T-helper 2 cell treated with Interferon-gamma antibody and Interleukin-4, amounts not matched to agents 5 μg/mL and 100 μg/mL, for 36 hours (primary cell): Measurements from ENCODE around the gene NAPEPLD.

ENCODE experiments used
- DNase-seq: peaks from one replicate; pipeline ENCODE4 v3.0.0; 2021; ENCODE audit warnings: low spot score
- H3K27ac Mint-ChIP-seq: one replicate; pipeline ENCODE4 v1.8.0; 2021; ENCODE audit warnings: mild to moderate bottlenecking, mixed read lengths
- H3K27me3 Mint-ChIP-seq: one replicate; pipeline ENCODE4 v1.8.0; 2021; ENCODE audit warnings: low read depth, mixed read lengths
- H3K36me3 Mint-ChIP-seq: one replicate; pipeline ENCODE4 v1.8.0; 2021; ENCODE audit warnings: low read depth, mixed read lengths
- H3K4me1 Mint-ChIP-seq: one replicate; pipeline ENCODE4 v1.8.0; 2021; ENCODE audit warnings: low read depth, mixed read lengths
- H3K4me3 Mint-ChIP-seq: one replicate; pipeline ENCODE4 v1.8.0; 2022; ENCODE audit warnings: mild to moderate bottlenecking, moderate library complexity, mixed read lengths
- H3K9me3 Mint-ChIP-seq: one replicate; pipeline ENCODE4 v1.8.0; 2021; ENCODE audit warnings: mixed read lengths

The NAPEPLD gene

GRCh38 chr7:103132995-103133688 is 15.8 kb downstream of the NAPEPLD start:
- Mint-ChIP-seq H3K36me3 (peaks cover 5% of the 10 kb centered on the region), H3K27me3 (no peaks in the 10 kb centered on the region), H3K27ac (no peak overlapping the region), H3K4me1 (peaks cover 5% of the 10 kb centered on the region), H3K9me3 (no peaks in the 10 kb centered on the region), H3K4me3 (no peak overlapping the region)
- no peak for DNase-seq

GRCh38 chr7:103130901-103131624 is 17.8 kb downstream of the NAPEPLD start:
- no peak overlapping the region for H3K27ac Mint-ChIP-seq
- no peak overlapping the region for H3K4me3 Mint-ChIP-seq
- peaks cover 11% of the 10 kb centered on the region for H3K36me3 Mint-ChIP-seq
- no peaks in the 10 kb centered on the region for H3K27me3 Mint-ChIP-seq
- no peaks in the 10 kb centered on the region for H3K9me3 Mint-ChIP-seq
- no peak for DNase-seq
- H3K4me1 Mint-ChIP-seq: peaks cover 5% of the 10 kb centered on the region

DNA sequence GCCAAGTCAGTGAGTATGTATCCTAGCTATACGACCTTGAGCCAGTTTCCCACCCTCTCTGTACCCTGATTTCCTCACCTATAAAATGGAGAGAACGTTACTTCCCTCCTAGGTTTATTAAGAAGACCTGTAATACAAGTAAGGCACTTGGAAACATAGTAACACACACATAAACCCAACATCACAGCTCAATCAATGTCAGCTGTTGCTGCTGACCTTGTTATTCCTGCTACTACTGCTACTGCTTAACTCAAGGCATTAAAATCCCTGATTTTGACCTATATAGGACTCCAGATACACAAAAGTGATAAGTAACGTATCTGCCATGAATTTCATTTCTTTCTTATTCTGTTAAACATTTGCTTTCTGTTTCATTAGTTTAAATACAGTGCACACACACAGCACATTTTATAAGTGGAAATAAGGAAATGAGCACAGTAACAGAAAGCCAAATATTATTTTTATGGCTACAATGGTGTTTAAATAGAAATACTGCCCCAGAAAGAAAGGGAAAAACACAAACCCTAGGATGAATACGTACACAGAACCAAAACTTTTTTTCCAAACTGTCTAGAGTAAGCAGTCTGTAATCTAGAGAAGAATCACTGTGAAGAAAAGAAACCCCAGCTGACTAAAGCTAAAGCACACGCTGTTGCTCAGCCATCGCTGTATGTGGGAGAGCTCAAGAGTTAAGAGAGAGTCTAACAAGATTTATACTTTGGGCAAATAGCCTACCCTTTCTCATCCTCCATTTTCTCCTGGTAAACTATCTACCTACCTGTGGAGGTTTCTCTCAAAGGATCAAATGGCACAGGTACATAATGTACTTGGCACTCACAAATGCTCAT is 19.0 kb downstream of the NAPEPLD start:
- DNase-seq: no peak
- Mint-ChIP-seq H3K9me3 (no peaks in the 10 kb centered on the region), H3K27me3 (no peaks in the 10 kb centered on the region), H3K4me1 (peaks cover 5% of the 10 kb centered on the region), H3K4me3 (no peak overlapping the region), H3K27ac (peak overlapping the region; percentile 1), H3K36me3 (peaks cover 12% of the 10 kb centered on the region)

GRCh38 chr7:103127006-103127405 is 21.9 kb downstream of the NAPEPLD start:
- Mint-ChIP-seq H3K4me1 (peaks cover 5% of the 10 kb centered on the region), H3K36me3 (peaks cover 12% of the 10 kb centered on the region), H3K27ac (no peak overlapping the region), H3K27me3 (no peaks in the 10 kb centered on the region), H3K9me3 (no peaks in the 10 kb centered on the region), H3K4me3 (no peak overlapping the region)
- no peak for DNase-seq

GRCh38 chr7:103124429-103124979 is 24.4 kb downstream of the NAPEPLD start:
- Mint-ChIP-seq H3K4me1 (no peaks in the 10 kb centered on the region), H3K27me3 (no peaks in the 10 kb centered on the region), H3K27ac (no peak overlapping the region), H3K9me3 (no peaks in the 10 kb centered on the region), H3K36me3 (peaks cover 23% of the 10 kb centered on the region), H3K4me3 (no peak overlapping the region)
- no peak for DNase-seq

DNA sequence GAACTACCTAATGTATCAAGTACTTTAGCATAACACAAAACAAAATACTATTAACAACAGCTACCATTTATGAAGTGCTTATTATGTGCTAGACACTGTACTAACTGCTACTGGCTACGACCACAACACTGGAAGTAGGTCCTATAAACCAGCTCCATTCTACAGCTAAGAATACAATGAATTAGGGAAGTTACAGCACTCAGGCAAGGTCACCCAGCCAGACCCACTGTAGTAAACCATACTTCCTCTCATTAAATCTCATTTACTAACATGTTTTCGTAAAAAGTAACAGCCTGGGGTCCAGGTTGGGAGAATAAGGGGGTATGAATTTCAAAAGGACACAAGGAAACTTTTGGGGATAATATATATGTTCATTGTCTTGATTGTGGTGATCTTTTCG is 25.4 kb downstream of the NAPEPLD start:
- peaks cover 22% of the 10 kb centered on the region for H3K36me3 Mint-ChIP-seq
- DNase-seq: no peak
- no peak overlapping the region for H3K4me3 Mint-ChIP-seq
- no peaks in the 10 kb centered on the region for H3K27me3 Mint-ChIP-seq
- H3K9me3 Mint-ChIP-seq: no peaks in the 10 kb centered on the region
- H3K27ac Mint-ChIP-seq: no peak overlapping the region
- H3K4me1 Mint-ChIP-seq: no peaks in the 10 kb centered on the region

DNA sequence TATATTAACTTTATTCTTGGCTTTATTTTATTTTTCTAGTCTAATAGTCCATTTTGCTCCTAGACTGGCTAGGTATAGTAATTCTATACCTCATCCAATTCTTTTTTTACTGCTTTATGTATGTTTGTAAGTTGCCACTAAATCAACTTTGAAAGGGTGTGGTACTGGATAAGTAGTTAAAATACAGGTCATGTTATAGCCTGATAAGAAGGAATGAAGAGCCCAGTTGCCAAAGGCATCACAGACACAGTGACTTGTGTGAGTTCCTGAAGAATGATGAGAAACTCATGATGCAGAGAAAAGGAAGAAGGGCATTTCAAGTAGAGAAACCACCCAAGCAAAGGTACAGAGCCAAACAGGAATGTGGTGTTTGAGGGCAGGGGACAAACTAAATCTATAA is 27.3 kb downstream of the NAPEPLD start:
- Mint-ChIP-seq H3K27me3 (no peaks in the 10 kb centered on the region), H3K4me1 (no peaks in the 10 kb centered on the region), H3K9me3 (no peaks in the 10 kb centered on the region), H3K4me3 (no peak overlapping the region), H3K36me3 (peaks cover 16% of the 10 kb centered on the region), H3K27ac (no peak overlapping the region)
- DNase-seq: no peak

- no peaks in the 10 kb centered on the region for H3K27me3 Mint-ChIP-seq
- H3K9me3 Mint-ChIP-seq: no peaks in the 10 kb centered on the region
- H3K4me1 Mint-ChIP-seq: no peaks in the 10 kb centered on the region
- no peak overlapping the region for H3K4me3 Mint-ChIP-seq
- DNase-seq: no peak
- peaks cover 11% of the 10 kb centered on the region for H3K36me3 Mint-ChIP-seq
- H3K27ac Mint-ChIP-seq: no peak overlapping the region
These were observed 28.5 kb downstream of the NAPEPLD start for GRCh38 chr7:103120362-103120761.

DNA sequence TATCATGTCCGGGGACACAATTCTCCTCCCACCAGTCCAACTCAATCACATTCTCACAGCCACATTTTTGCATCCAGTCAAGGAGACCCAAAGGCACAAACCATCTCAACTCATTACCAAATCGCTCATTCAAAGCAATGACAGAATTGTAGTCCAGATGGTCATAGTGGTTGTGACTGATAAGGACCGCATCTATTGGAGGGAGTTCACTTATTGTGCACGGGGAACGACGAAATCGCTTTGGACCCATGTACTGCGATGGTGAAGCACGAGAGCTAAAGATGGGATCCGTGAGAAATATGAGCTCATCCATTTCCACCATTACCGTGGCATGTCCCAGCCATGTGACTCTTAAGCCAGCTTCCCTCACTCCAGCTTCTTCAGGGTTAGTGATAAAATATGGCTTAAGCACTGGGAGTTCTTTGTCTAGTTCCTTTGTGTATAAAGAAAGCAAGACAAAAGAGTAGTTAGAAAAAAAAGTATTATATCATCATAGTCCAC is 29.1 kb downstream of the NAPEPLD start:
- Mint-ChIP-seq H3K4me3 (no peak overlapping the region), H3K27ac (no peak overlapping the region), H3K27me3 (no peaks in the 10 kb centered on the region), H3K9me3 (no peaks in the 10 kb centered on the region), H3K4me1 (no peaks in the 10 kb centered on the region), H3K36me3 (peaks cover 11% of the 10 kb centered on the region)
- no peak for DNase-seq

DNA sequence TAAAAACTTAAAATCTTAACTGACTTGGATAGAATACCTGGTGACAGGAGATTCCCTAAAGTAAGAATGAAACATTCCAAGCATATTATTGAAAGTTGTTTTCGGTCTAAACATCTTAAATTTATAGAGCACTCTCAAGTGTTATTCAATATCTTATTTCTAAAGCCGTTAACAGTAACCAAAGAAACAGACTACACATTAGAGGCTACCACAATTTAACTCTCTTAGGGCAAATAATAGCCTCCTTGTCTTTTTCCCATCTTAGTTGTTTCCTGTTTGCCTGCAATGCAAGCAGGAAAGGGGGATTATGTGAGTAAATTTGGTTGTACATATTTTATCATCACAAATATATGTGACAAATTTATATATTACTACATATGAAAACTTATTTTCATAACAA is 31.4 kb downstream of the NAPEPLD start:
- Mint-ChIP-seq H3K4me3 (no peak overlapping the region), H3K9me3 (no peaks in the 10 kb centered on the region), H3K36me3 (peaks cover 20% of the 10 kb centered on the region), H3K4me1 (peaks cover 5% of the 10 kb centered on the region), H3K27ac (no peak overlapping the region), H3K27me3 (no peaks in the 10 kb centered on the region)
- no peak for DNase-seq

GRCh38 chr7:103116991-103117390 is 31.9 kb downstream of the NAPEPLD start:
- no peak for DNase-seq
- Mint-ChIP-seq H3K4me1 (peaks cover 5% of the 10 kb centered on the region), H3K27ac (no peak overlapping the region), H3K4me3 (no peak overlapping the region), H3K36me3 (peaks cover 20% of the 10 kb centered on the region), H3K27me3 (no peaks in the 10 kb centered on the region), H3K9me3 (no peaks in the 10 kb centered on the region)

- H3K27me3 Mint-ChIP-seq: no peaks in the 10 kb centered on the region
- H3K36me3 Mint-ChIP-seq: peaks cover 22% of the 10 kb centered on the region
- no peak overlapping the region for H3K27ac Mint-ChIP-seq
- no peak overlapping the region for H3K4me3 Mint-ChIP-seq
- no peaks in the 10 kb centered on the region for H3K9me3 Mint-ChIP-seq
- DNase-seq: no peak
- peaks cover 5% of the 10 kb centered on the region for H3K4me1 Mint-ChIP-seq
These were observed 32.4 kb downstream of the NAPEPLD start for GRCh38 chr7:103116511-103116910.

DNA sequence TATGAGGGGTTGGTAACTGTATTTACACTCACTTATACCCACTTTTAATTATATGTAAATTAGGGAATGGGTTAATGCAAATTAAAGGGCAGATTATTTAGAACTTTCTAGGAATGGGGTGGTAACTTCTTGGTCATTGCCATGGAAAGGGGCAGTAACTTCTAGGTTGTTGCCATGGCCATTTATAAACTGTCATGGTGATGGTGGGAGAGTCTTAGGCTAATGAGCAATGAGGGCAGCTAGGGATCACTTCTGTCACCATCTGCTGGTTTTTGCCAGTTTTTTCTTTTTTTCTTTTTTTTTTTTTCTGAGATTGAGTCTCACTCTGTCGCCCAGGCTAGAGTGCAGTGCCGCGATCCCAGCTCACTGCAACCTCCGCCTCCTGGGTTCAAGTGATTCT is 33.1 kb downstream of the NAPEPLD start:
- Mint-ChIP-seq H3K27ac (no peak overlapping the region), H3K4me1 (peaks cover 5% of the 10 kb centered on the region), H3K4me3 (no peak overlapping the region), H3K9me3 (peaks cover 5% of the 10 kb centered on the region), H3K27me3 (no peaks in the 10 kb centered on the region), H3K36me3 (peaks cover 23% of the 10 kb centered on the region)
- DNase-seq: no peak
